Neural cell (in vitro differentiated cells): Measurements from ENCODE around the gene FOXO6. TPM values are rescaled to one million over a fixed set of nuclear protein-coding genes. Genes with fewer than 3 reads are reported as not detected.

Source experiments
- H2AFZ ChIP-seq: fragments of 200-600, 300-800 bp; sonication (generic), shearing (Covaris generic); 2 replicates; pipeline ENCODE4 v1.6.0; 2014; ENCODE audit warnings: low read depth, mild to moderate bottlenecking, antibody characterized with exemption, low read length, moderate library complexity
- H3F3A ChIP-seq: fragments of 200-600 bp; shearing (Covaris generic); 2 replicates; pipeline ENCODE4 v1.6.1; 2016; ENCODE audit warnings: mild to moderate bottlenecking, moderate library complexity, mixed read lengths, antibody characterized with exemption, low read length; ENCODE audit not compliant: insufficient read depth, poor library complexity, severe bottlenecking
- H3K27ac ChIP-seq: fragments of 200-600, 300-800 bp; sonication (generic), shearing (Covaris generic); 2 replicates; pipeline ENCODE4 v1.5.1; 2014; ENCODE audit warnings: mild to moderate bottlenecking, low read length, moderate library complexity
- H3K27me3 ChIP-seq: fragments of 300-800, 200-600 bp; sonication (generic), shearing (Covaris generic); 2 replicates; pipeline ENCODE4 v1.6.0; 2014; ENCODE audit warnings: mild to moderate bottlenecking, low read depth, low read length, moderate library complexity; ENCODE audit not compliant: insufficient read depth
- H3K36me3 ChIP-seq: fragments of 300-800, 200-600 bp; sonication (generic), shearing (Covaris generic); 2 replicates; pipeline ENCODE4 v1.5.1; 2014; ENCODE audit warnings: mild to moderate bottlenecking, antibody characterized with exemption, low read length, moderate library complexity; ENCODE audit not compliant: insufficient read depth
- H3K4me2 ChIP-seq: fragments of 300-800, 200-600 bp; sonication (generic), shearing (Covaris generic); 2 replicates; pipeline ENCODE4 v1.6.0; 2014; ENCODE audit warnings: mild to moderate bottlenecking, low read length
- H3K4me3 ChIP-seq: fragments of 300-800, 200-600 bp; sonication (generic), shearing (Covaris generic); 2 replicates; pipeline ENCODE4 v1.5.1; 2014; ENCODE audit warnings: mild to moderate bottlenecking, low read length, moderate library complexity
- H3K79me2 ChIP-seq: fragments of 200-600 bp; shearing (Covaris generic); replicated peaks from 2 replicates; pipeline ENCODE4 v1.6.0; 2014; ENCODE audit warnings: mild to moderate bottlenecking, low read length, moderate library complexity; ENCODE audit not compliant: insufficient read depth
- H3K9ac ChIP-seq: fragments of 300-800, 200-600 bp; sonication (generic), shearing (Covaris generic); 2 replicates; pipeline ENCODE4 v1.6.1; 2016; ENCODE audit warnings: mild to moderate bottlenecking, low read length, mixed read lengths
- H3K9me2 ChIP-seq: fragments of 200-600 bp; shearing (Covaris generic); 2 replicates; pipeline ENCODE4 v1.6.1; 2016; ENCODE audit warnings: mild to moderate bottlenecking, low read length, mixed read lengths; ENCODE audit not compliant: insufficient read depth
- H3K9me3 ChIP-seq: fragments of 200-600, 300-800 bp; sonication (generic), shearing (Covaris generic); 2 replicates; pipeline ENCODE4 v1.6.1; 2016; ENCODE audit warnings: mild to moderate bottlenecking, mixed run types, low read length, moderate library complexity, mixed read lengths
- H4K20me1 ChIP-seq: fragments of 200-600 bp; shearing (Covaris generic); 2 replicates; pipeline ENCODE4 v1.6.1; 2016; ENCODE audit warnings: mild to moderate bottlenecking, mixed run types; ENCODE audit not compliant: insufficient read depth
- EP300 ChIP-seq: fragments of 450-650 bp; conservative IDR thresholded peaks from 2 replicates; pipeline ENCODE4 v1.6.1; 2014; ENCODE audit warnings: antibody characterized with exemption, mild to moderate bottlenecking, moderate library complexity; ENCODE audit not compliant: poor library complexity, severe bottlenecking
- EZH2 ChIP-seq: fragments of 200-600, 300-800 bp; shearing (Covaris generic), sonication (generic); IDR thresholded peaks from 2 replicates; pipeline ENCODE4 v1.6.1; 2014; ENCODE audit warnings: antibody characterized with exemption, low read length, borderline replicate concordance, mild to moderate bottlenecking; ENCODE audit not compliant: insufficient read depth, poor library complexity, severe bottlenecking
- MXI1 ChIP-seq: fragments of 450-650 bp; conservative IDR thresholded peaks from 2 replicates; pipeline ENCODE4 v1.6.1; 2014; ENCODE audit warnings: antibody characterized with exemption, mild to moderate bottlenecking; ENCODE audit not compliant: poor library complexity, severe bottlenecking
- POLR2AphosphoS5 ChIP-seq: IDR thresholded peaks from 2 replicates; pipeline ENCODE4 v1.6.1; 2012
- RAD21 ChIP-seq: fragments of 450-650 bp; conservative IDR thresholded peaks from 2 replicates; pipeline ENCODE4 v1.6.1; 2014; ENCODE audit warnings: antibody characterized with exemption, mild to moderate bottlenecking, moderate library complexity
- SMC3 ChIP-seq: fragments of 450-650 bp; conservative IDR thresholded peaks from 2 replicates; pipeline ENCODE4 v1.6.1; 2014; ENCODE audit warnings: antibody characterized with exemption, mild to moderate bottlenecking, moderate library complexity; ENCODE audit not compliant: poor library complexity
- TAF1 ChIP-seq: IDR thresholded peaks from 2 replicates; pipeline ENCODE4 v1.6.1; 2012; ENCODE audit warnings: low read depth
- polyA plus RNA-seq: library from polyadenylated mRNA; depleted of rRNA; stranded (reverse); fragments of >200 nt; gene quantifications from 2 replicates; pipeline ENCODE4 v1.2.3, GENCODE V29; 2014
- TF ChIP-seq, protein P1 (sequence below): fragments of 450-650 bp; IDR thresholded peaks from 2 replicates; pipeline ENCODE4 v1.5.1; 2014; ENCODE audit warnings: antibody characterized with exemption, mild to moderate bottlenecking, moderate library complexity; ENCODE audit not compliant: poor library complexity, severe bottlenecking
- TF ChIP-seq, protein P2 (sequence below): IDR thresholded peaks from 2 replicates; pipeline ENCODE4 v1.6.1; 2012; ENCODE audit warnings: borderline replicate concordance

FOXO6 gene
- polyA plus RNA-seq, 1 donor from 2014 or later: 0.59 TPM

DNA sequence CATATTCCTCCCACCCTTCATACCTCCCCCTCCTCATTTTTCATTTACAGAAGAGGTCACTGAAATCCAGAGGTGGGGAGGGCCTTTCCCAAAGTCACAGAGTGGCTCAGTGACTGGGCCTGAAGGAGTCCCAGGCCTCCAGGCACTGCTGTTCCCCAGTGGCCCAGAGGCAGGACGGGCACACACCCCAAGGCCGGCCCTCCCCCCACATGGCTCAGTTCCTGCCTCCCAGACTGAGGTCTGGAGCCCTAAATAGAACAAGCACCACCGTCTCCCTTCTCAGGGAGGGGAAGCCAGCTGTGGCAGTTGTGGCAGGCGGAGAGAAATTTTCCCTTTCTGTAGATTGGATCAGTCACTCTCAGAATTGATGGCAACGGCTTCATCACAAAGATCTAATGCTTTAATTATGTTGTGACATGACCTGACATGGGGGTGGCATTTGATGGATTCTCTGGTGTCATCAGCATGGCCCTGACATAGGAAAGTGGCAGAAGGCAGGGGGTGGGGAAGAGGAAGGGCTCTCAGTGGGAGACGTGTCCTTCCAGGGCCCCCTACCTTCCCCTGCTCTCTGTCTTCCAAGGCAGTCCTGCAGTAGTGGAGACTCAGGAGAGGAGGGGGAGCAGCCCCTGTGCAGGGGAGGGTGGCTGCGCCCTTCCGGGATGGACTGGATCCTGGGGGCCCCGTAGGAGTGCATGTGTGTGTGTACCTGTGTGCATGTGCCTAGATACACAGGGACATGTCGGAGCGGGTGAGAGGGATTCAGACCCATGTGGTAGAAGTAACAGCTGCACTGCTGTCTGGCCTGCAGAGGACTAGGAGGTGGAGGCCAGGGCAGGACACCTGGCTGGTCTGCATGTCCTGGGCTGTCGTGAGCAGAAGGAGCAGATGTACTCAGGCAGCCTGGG, 41.2 kb upstream of the FOXO6 start:
- Histone ChIP-seq H3F3A (no peaks in the 10 kb centered on the region), H3K4me3 (peak overlapping the region; percentile 39), H3K79me2 (no peaks in the 10 kb centered on the region), H3K27me3 (no peaks in the 10 kb centered on the region), H4K20me1 (no peaks in the 10 kb centered on the region), H3K36me3 (no peaks in the 10 kb centered on the region), H3K4me2 (no peak overlapping the region), H2AFZ (no peak overlapping the region), H3K9ac (no peak overlapping the region), H3K27ac (no peak overlapping the region), H3K9me2 (no peaks in the 10 kb centered on the region), H3K9me3 (no peaks in the 10 kb centered on the region)
- no peak for TF ChIP-seq RAD21
- TF ChIP-seq, protein P1, sequence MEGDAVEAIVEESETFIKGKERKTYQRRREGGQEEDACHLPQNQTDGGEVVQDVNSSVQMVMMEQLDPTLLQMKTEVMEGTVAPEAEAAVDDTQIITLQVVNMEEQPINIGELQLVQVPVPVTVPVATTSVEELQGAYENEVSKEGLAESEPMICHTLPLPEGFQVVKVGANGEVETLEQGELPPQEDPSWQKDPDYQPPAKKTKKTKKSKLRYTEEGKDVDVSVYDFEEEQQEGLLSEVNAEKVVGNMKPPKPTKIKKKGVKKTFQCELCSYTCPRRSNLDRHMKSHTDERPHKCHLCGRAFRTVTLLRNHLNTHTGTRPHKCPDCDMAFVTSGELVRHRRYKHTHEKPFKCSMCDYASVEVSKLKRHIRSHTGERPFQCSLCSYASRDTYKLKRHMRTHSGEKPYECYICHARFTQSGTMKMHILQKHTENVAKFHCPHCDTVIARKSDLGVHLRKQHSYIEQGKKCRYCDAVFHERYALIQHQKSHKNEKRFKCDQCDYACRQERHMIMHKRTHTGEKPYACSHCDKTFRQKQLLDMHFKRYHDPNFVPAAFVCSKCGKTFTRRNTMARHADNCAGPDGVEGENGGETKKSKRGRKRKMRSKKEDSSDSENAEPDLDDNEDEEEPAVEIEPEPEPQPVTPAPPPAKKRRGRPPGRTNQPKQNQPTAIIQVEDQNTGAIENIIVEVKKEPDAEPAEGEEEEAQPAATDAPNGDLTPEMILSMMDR: no peak
- TF ChIP-seq EP300: peak; percentile 99
- no peak for TF ChIP-seq MXI1
- TF ChIP-seq POLR2AphosphoS5: peak; percentile 99

DNA sequence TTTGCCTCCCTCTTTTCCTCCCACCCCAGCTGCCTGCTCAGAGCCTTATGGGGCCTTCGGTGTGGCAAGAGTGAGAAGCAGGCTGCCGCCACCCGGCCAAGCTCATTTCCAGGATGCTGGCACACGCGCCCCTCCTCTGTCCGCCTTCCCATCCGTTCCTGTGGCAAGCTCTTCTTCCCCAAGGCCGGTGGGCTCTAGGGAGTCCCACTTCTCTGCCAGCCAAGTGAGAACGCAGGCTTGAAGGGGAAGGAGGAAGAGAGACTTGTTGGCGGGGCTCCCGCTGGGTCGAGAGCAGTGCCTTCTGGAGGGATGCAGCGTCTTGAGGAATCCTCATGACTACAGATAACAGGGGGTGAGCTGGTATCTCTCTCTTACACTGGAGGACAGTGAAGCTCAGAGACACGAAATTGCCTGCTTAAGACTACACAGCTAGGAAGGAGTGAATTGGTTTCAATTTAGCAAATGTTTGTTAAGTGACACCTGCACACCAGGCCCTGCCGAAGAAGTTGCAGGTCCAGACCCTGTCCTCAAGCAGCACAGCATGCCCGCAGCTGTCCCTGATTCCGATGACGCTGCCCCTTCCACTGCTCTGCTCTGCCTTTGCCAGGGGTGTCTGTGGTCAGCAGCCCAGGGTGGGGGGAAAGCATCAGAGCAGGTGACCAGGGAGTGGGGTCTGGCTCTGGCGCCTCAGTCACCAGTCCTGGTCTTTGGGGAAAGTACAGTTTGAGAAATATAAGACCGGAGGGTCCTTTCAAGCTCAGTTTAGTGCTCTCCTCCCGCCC, 40.1 kb upstream of the FOXO6 start:
- Histone ChIP-seq H3K9me3 (no peaks in the 10 kb centered on the region), H3K27me3 (no peaks in the 10 kb centered on the region), H3K27ac (no peak overlapping the region), H2AFZ (no peak overlapping the region), H3K36me3 (no peaks in the 10 kb centered on the region), H3K9ac (no peak overlapping the region), H4K20me1 (no peaks in the 10 kb centered on the region), H3F3A (no peaks in the 10 kb centered on the region), H3K79me2 (no peaks in the 10 kb centered on the region), H3K9me2 (no peaks in the 10 kb centered on the region), H3K4me3 (no peak overlapping the region), H3K4me2 (no peak overlapping the region)
- TF ChIP-seq POLR2AphosphoS5 (no peak), SMC3 (no peak), EP300 (no peak), RAD21 (no peak), EZH2 (no peak), TAF1 (no peak), MXI1 (no peak)
- TF ChIP-seq, protein P1: no peak
- TF ChIP-seq, protein P2, sequence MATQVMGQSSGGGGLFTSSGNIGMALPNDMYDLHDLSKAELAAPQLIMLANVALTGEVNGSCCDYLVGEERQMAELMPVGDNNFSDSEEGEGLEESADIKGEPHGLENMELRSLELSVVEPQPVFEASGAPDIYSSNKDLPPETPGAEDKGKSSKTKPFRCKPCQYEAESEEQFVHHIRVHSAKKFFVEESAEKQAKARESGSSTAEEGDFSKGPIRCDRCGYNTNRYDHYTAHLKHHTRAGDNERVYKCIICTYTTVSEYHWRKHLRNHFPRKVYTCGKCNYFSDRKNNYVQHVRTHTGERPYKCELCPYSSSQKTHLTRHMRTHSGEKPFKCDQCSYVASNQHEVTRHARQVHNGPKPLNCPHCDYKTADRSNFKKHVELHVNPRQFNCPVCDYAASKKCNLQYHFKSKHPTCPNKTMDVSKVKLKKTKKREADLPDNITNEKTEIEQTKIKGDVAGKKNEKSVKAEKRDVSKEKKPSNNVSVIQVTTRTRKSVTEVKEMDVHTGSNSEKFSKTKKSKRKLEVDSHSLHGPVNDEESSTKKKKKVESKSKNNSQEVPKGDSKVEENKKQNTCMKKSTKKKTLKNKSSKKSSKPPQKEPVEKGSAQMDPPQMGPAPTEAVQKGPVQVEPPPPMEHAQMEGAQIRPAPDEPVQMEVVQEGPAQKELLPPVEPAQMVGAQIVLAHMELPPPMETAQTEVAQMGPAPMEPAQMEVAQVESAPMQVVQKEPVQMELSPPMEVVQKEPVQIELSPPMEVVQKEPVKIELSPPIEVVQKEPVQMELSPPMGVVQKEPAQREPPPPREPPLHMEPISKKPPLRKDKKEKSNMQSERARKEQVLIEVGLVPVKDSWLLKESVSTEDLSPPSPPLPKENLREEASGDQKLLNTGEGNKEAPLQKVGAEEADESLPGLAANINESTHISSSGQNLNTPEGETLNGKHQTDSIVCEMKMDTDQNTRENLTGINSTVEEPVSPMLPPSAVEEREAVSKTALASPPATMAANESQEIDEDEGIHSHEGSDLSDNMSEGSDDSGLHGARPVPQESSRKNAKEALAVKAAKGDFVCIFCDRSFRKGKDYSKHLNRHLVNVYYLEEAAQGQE: no peak
